ENCODE data around the gene BICD1.
"Not testable (repeated sequence)": the region's sequence is repeated elsewhere in the genome, so short reads cannot be mapped to it uniquely, and the experiment has no call there.

BICD1 gene

DNA sequence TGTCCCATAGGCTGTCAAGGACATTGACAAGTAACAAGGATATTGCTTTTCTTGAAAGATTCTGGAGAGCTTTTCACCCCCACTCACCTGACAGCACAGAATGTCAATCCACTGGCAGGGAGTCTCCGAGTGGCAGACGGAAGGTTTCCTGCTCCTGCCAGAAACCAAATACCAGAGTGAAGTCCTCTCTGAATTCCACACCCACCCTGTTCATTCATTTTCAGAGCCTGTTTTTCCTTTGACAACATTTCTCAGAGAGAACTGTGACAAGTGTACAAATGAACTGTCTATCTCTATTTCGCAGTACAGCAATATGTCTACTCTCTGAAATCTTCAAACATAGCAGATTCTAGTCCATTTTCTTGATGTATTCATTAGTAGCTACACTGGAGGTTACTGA lies 26.2 kb upstream of the BICD1 start:
- Histone ChIP-seq H3K36me3 (ENCODE audit: insufficient read depth, low read length) (no peaks in the 10 kb centered on the region), H3K4me3 (ENCODE audit: low read depth, low read length) (no peak overlapping the region), H3K4me1 (ENCODE audit: control insufficient read depth, insufficient read depth, low read length, unreplicated experiment) (peaks cover 4% of the 10 kb centered on the region), H3K27me3 (ENCODE audit: insufficient read depth, low read length) (no peaks in the 10 kb centered on the region), H2AFZ (ENCODE audit: low read length, unreplicated experiment) (no peak overlapping the region), H3K79me2 (ENCODE audit: control insufficient read depth, insufficient read depth, low read length, unreplicated experiment) (no peaks in the 10 kb centered on the region), H3K27ac (ENCODE audit: low read depth, low read length) (no peak overlapping the region)

DNA sequence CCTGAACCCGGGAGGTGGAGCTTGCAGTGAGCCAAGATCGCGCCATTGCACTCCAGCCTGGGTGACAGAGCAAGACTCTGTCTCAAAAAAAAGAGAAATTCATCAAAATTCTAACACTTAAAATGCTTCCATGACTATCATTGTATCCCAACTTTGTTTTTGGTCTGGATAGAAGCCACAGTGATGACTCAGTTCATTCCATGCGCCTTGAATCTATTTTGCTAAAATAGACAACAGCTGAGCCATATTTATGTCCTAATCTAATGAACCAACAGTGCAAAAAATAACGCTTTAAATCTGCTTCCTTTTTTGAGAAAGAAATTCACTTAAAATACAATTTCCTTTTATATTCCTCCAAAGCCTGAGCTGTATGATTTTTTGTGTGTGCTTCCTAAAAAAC lies 23.2 kb upstream of the BICD1 start:
- no peaks in the 10 kb centered on the region for H3K79me2 ChIP-seq (ENCODE audit: control insufficient read depth, insufficient read depth, low read length, unreplicated experiment)
- H3K4me3 ChIP-seq (ENCODE audit: low read depth, low read length): no peak overlapping the region
- no peaks in the 10 kb centered on the region for H3K36me3 ChIP-seq (ENCODE audit: insufficient read depth, low read length)
- H3K27ac ChIP-seq (ENCODE audit: low read depth, low read length): no peak overlapping the region
- H3K27me3 ChIP-seq (ENCODE audit: insufficient read depth, low read length): no peaks in the 10 kb centered on the region
- peaks cover 4% of the 10 kb centered on the region for H3K4me1 ChIP-seq (ENCODE audit: control insufficient read depth, insufficient read depth, low read length, unreplicated experiment)
- no peak overlapping the region for H2AFZ ChIP-seq (ENCODE audit: low read length, unreplicated experiment)

DNA sequence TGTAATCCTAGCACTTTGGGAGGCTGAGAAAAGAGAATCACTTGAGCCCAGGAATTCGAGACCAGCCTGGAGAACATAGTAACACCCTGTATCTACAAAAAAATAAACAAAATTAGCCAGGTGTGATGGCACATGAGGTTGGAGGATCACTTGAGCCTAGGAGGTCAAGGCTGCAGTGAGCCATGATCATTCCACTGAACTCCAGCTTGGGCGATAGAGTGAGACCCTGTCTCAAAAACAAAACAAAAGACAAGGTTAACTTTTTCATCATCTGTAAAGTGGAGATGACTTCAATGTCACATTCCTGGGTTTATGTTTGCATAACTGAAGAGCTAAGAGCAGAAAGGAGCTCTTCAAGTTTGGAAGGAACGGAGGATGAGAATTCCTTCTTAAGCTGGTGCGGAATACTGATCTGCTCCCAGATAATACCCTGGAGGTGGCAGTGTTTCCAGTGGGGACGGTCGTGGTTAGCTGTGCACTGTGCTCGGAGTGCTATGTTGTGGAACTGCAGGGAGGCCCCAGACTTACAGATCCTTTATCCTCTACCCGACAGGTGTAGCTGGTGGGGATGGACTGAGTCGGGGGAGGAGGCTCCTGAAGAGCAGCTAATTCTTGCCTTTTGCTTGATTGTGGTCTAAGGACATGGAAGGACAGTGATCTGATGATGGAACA lies 22.5 kb upstream of the BICD1 start:
- Histone ChIP-seq H3K27me3 (ENCODE audit: insufficient read depth, low read length) (no peaks in the 10 kb centered on the region), H3K4me1 (ENCODE audit: control insufficient read depth, insufficient read depth, low read length, unreplicated experiment) (peaks cover 4% of the 10 kb centered on the region), H3K27ac (ENCODE audit: low read depth, low read length) (no peak overlapping the region), H3K79me2 (ENCODE audit: control insufficient read depth, insufficient read depth, low read length, unreplicated experiment) (no peaks in the 10 kb centered on the region), H3K36me3 (ENCODE audit: insufficient read depth, low read length) (no peaks in the 10 kb centered on the region), H3K4me3 (ENCODE audit: low read depth, low read length) (no peak overlapping the region), H2AFZ (ENCODE audit: low read length, unreplicated experiment) (no peak overlapping the region)

DNA sequence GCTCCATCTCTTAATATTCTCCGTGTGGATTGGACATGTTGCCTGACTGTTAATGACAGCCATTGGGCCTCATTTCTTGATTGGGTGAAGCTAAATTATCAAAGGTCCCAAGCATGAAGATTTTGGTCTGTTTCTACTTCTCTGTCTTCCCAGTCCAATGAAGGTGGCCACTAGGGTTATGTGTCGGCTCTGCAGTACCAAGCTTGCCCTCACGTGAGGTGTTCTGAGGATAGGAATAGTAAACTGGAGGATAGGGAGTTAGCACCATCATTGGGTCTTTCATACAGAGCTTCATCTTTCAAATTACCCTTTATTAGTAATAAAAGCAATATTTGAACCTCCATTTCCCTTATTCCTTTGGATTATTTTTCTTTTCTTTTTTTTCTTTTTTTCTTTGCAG lies 21.9 kb upstream of the BICD1 start:
- Histone ChIP-seq H3K36me3 (ENCODE audit: insufficient read depth, low read length) (no peaks in the 10 kb centered on the region), H2AFZ (ENCODE audit: low read length, unreplicated experiment) (no peak overlapping the region), H3K27ac (ENCODE audit: low read depth, low read length) (no peak overlapping the region), H3K4me3 (ENCODE audit: low read depth, low read length) (no peak overlapping the region), H3K4me1 (ENCODE audit: control insufficient read depth, insufficient read depth, low read length, unreplicated experiment) (peaks cover 4% of the 10 kb centered on the region), H3K27me3 (ENCODE audit: insufficient read depth, low read length) (no peaks in the 10 kb centered on the region), H3K79me2 (ENCODE audit: control insufficient read depth, insufficient read depth, low read length, unreplicated experiment) (no peaks in the 10 kb centered on the region)

GRCh38 chr12:32087306-32087705 lies 19.3 kb upstream of the BICD1 start:
- Histone ChIP-seq H3K36me3 (ENCODE audit: insufficient read depth, low read length) (no peaks in the 10 kb centered on the region), H3K27ac (ENCODE audit: low read depth, low read length) (no peak overlapping the region), H3K4me1 (ENCODE audit: control insufficient read depth, insufficient read depth, low read length, unreplicated experiment) (peaks cover 4% of the 10 kb centered on the region), H3K4me3 (ENCODE audit: low read depth, low read length) (no peak overlapping the region), H3K27me3 (ENCODE audit: insufficient read depth, low read length) (no peaks in the 10 kb centered on the region), H2AFZ (ENCODE audit: low read length, unreplicated experiment) (no peak overlapping the region), H3K79me2 (ENCODE audit: control insufficient read depth, insufficient read depth, low read length, unreplicated experiment) (no peaks in the 10 kb centered on the region)

DNA sequence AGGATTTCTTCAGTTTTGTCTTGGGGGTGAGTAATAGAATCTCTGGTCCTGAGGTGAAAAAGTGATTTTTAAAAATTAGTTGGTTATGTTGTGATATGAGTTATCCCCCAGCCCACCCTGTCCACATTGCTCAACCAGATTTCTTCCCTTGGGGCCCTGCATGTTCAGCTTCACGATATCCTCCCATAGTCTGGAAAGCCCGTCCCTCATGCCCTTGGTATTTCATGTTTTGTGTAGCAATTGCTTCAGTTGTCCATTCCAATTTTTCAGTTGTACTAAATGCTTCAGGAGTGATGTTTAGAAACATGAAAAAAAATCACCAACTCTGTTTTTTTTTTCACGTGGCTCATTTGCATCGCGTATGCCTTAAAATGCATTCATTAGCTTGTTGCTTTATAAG lies 17.5 kb upstream of the BICD1 start:
- H3K4me3 ChIP-seq (ENCODE audit: low read depth, low read length): no peak overlapping the region
- H3K27me3 ChIP-seq (ENCODE audit: insufficient read depth, low read length): no peaks in the 10 kb centered on the region
- no peak overlapping the region for H3K27ac ChIP-seq (ENCODE audit: low read depth, low read length)
- H3K36me3 ChIP-seq (ENCODE audit: insufficient read depth, low read length): no peaks in the 10 kb centered on the region
- no peak overlapping the region for H2AFZ ChIP-seq (ENCODE audit: low read length, unreplicated experiment)
- H3K79me2 ChIP-seq (ENCODE audit: control insufficient read depth, insufficient read depth, low read length, unreplicated experiment): no peaks in the 10 kb centered on the region
- no peaks in the 10 kb centered on the region for H3K4me1 ChIP-seq (ENCODE audit: control insufficient read depth, insufficient read depth, low read length, unreplicated experiment)

GRCh38 chr12:32089586-32089985 lies 17.1 kb upstream of the BICD1 start:
- Histone ChIP-seq H3K4me1 (ENCODE audit: control insufficient read depth, insufficient read depth, low read length, unreplicated experiment) (no peaks in the 10 kb centered on the region), H3K27ac (ENCODE audit: low read depth, low read length) (no peak overlapping the region), H3K79me2 (ENCODE audit: control insufficient read depth, insufficient read depth, low read length, unreplicated experiment) (no peaks in the 10 kb centered on the region), H3K36me3 (ENCODE audit: insufficient read depth, low read length) (no peaks in the 10 kb centered on the region), H3K4me3 (ENCODE audit: low read depth, low read length) (no peak overlapping the region), H2AFZ (ENCODE audit: low read length, unreplicated experiment) (no peak overlapping the region), H3K27me3 (ENCODE audit: insufficient read depth, low read length) (no peaks in the 10 kb centered on the region)

DNA sequence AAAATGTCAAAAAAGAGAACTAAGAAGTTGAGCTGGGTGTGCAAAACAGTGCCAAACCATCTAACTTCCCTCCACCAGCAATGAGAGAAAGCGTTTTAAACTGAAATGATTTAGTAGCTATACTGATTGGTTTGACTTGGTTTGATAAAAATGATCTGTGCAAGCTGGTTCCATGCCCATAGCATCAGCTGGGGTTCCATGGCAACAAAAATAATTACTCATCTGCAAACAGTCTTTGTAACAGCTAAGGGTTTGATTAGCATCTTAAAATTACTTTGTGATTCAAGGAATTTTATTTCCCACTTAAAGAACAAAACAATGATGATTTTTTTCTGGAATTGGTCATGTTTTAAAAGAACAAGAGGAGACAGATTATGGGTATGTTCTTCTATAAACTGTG lies 15.0 kb upstream of the BICD1 start:
- H3K27me3 ChIP-seq (ENCODE audit: insufficient read depth, low read length): no peaks in the 10 kb centered on the region
- no peaks in the 10 kb centered on the region for H3K79me2 ChIP-seq (ENCODE audit: control insufficient read depth, insufficient read depth, low read length, unreplicated experiment)
- H2AFZ ChIP-seq (ENCODE audit: low read length, unreplicated experiment): no peak overlapping the region
- H3K4me1 ChIP-seq (ENCODE audit: control insufficient read depth, insufficient read depth, low read length, unreplicated experiment): no peaks in the 10 kb centered on the region
- no peaks in the 10 kb centered on the region for H3K36me3 ChIP-seq (ENCODE audit: insufficient read depth, low read length)
- H3K4me3 ChIP-seq (ENCODE audit: low read depth, low read length): no peak overlapping the region
- H3K27ac ChIP-seq (ENCODE audit: low read depth, low read length): no peak overlapping the region

GRCh38 chr12:32098112-32098511 lies 8.5 kb upstream of the BICD1 start:
- Histone ChIP-seq H3K27ac (ENCODE audit: low read depth, low read length) (no peak overlapping the region), H3K4me1 (ENCODE audit: control insufficient read depth, insufficient read depth, low read length, unreplicated experiment) (no peaks in the 10 kb centered on the region), H3K79me2 (ENCODE audit: control insufficient read depth, insufficient read depth, low read length, unreplicated experiment) (no peaks in the 10 kb centered on the region), H3K36me3 (ENCODE audit: insufficient read depth, low read length) (no peaks in the 10 kb centered on the region), H3K27me3 (ENCODE audit: insufficient read depth, low read length) (no peaks in the 10 kb centered on the region), H3K4me3 (ENCODE audit: low read depth, low read length) (no peak overlapping the region), H2AFZ (ENCODE audit: low read length, unreplicated experiment) (no peak overlapping the region)

DNA sequence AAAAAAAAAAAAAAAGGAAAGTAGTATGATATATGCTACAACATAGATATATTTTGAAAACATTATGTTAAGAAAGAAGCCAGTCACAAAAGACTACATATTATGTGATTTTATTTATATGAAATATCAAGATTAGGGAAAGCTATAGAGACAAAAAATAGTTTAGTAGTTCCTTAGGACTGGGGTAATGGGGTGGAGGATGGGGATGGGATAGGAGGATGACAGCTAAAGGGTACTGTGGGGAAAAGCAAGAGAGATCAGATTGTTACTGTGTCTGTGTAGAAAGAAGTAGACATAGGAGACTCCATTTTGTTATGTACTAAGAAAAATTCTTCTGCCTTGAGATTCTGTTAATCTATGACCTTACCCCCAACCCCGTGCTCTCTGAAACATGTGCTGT lies 7.4 kb upstream of the BICD1 start:
- not testable (repeated sequence) for H3K27ac ChIP-seq (ENCODE audit: low read depth, low read length); H3K4me3 ChIP-seq (ENCODE audit: low read depth, low read length); H3K36me3 ChIP-seq (ENCODE audit: insufficient read depth, low read length); H3K79me2 ChIP-seq (ENCODE audit: control insufficient read depth, insufficient read depth, low read length, unreplicated experiment); H3K4me1 ChIP-seq (ENCODE audit: control insufficient read depth, insufficient read depth, low read length, unreplicated experiment); H3K27me3 ChIP-seq (ENCODE audit: insufficient read depth, low read length); H2AFZ ChIP-seq (ENCODE audit: low read length, unreplicated experiment)

- H3K4me3 ChIP-seq (ENCODE audit: low read depth, low read length): no peak overlapping the region
- H3K27me3 ChIP-seq (ENCODE audit: insufficient read depth, low read length): no peaks in the 10 kb centered on the region
- H3K27ac ChIP-seq (ENCODE audit: low read depth, low read length): no peak overlapping the region
- no peaks in the 10 kb centered on the region for H3K79me2 ChIP-seq (ENCODE audit: control insufficient read depth, insufficient read depth, low read length, unreplicated experiment)
- H3K36me3 ChIP-seq (ENCODE audit: insufficient read depth, low read length): no peaks in the 10 kb centered on the region
- no peaks in the 10 kb centered on the region for H3K4me1 ChIP-seq (ENCODE audit: control insufficient read depth, insufficient read depth, low read length, unreplicated experiment)
- no peak overlapping the region for H2AFZ ChIP-seq (ENCODE audit: low read length, unreplicated experiment)
Measured at GRCh38 chr12:32100361-32100760, 6.3 kb upstream of the BICD1 start.
